GM12878 (cell line): Measurements from ENCODE around the gene FRG2C. TPM values are rescaled to one million over a fixed set of nuclear protein-coding genes. Genes with fewer than 3 reads are reported as not detected.
"Not testable (repeated sequence)": the region's sequence is repeated elsewhere in the genome, so short reads cannot be mapped to it uniquely, and the experiment has no call there.

Experiments
- ATAC-seq: fragments of 200-7000 bp; cut with Tn5 transposase; 3 replicates; pipeline ENCODE4 v1.9.1; 2020; ENCODE audit warnings: mild to moderate bottlenecking, moderate library complexity
- Bru-seq: library from RNA; stranded (reverse); fragments of 400-500 nt; gene quantifications from one replicate; lab custom pipeline; 2021; lab: Mats Ljungman, UMichigan
- BruChase-seq, 2 experiments: library from RNA; stranded (reverse); fragments of 400-500 nt; gene quantifications; one replicate each; lab custom pipeline; 2021; lab: Mats Ljungman, UMichigan
- BruUV-seq: library from RNA; stranded (reverse); fragments of 400-500 nt; replicated peaks from 2 replicates; lab custom pipeline; 2021; lab: Mats Ljungman, UMichigan
- CTCF ChIA-PET: fragments of 300-600 bp; sonication (Branson Sonifier 250); formaldehyde crosslinking; extraction: SDS; loops from one replicate; lab custom pipeline; 2021; ENCODE audit warnings: inconsistent platforms; lab: Yijun Ruan, JAX
- POLR2A ChIA-PET: fragments of 350-600 bp; formaldehyde crosslinking; extraction: SDS; loops from one replicate; lab custom pipeline; 2021; ENCODE audit warnings: inconsistent platforms; lab: Charles Lee
- RAD21 ChIA-PET: fragments of 300-600 bp; sonication (Branson Sonifier 250); formaldehyde crosslinking; loops from one replicate; lab custom pipeline; 2023; ENCODE audit warnings: antibody characterized with exemption; ENCODE audit not compliant: unreplicated experiment; lab: Charles Lee
- SMC1A ChIA-PET: fragments of 300-600 bp; sonication (Branson Sonifier 250); formaldehyde crosslinking; loops from one replicate; lab custom pipeline; 2023; ENCODE audit not compliant: unreplicated experiment, uncharacterized antibody; lab: Charles Lee
- DNase-seq: peaks from one replicate; pipeline ENCODE4 v3.0.0-alpha.2; 2011; ENCODE audit warnings: low read depth, low spot score
- FAIRE-seq: peaks from 3 replicates; lab custom pipeline; 2011; peaks lifted over from hg19 to GRCh38; lab: Jason Lieb, UNC
- H2AFZ ChIP-seq: 2 replicates; pipeline ENCODE4 v1.6.0; 2011; ENCODE audit warnings: low read depth, low read length, control low read depth; ENCODE audit not compliant: control insufficient read depth
- H3K27ac ChIP-seq: 2 replicates; pipeline ENCODE4 v1.5.1; 2011; ENCODE audit warnings: control low read depth; ENCODE audit not compliant: control insufficient read depth, insufficient read depth
- H3K27me3 ChIP-seq, 2 experiments: replicated peaks in 1 of 2; 2 replicates each; pipeline versions ENCODE4 v1.6.0 to v1.6.1; 2011; ENCODE audit warnings: low read length in 1 of 2; ENCODE audit not compliant: control insufficient read depth in 2 of 2, insufficient read depth in 2 of 2
- H3K36me3 ChIP-seq, 2 experiments: 2 replicates each; pipeline ENCODE4 v1.5.1; 2011; ENCODE audit warnings: low read length in 1 of 2; ENCODE audit not compliant: control insufficient read depth in 2 of 2, insufficient read depth in 2 of 2
- H3K4me1 ChIP-seq: 2 replicates; pipeline ENCODE4 v1.6.1; 2011; ENCODE audit warnings: mild to moderate bottlenecking, low read length, moderate library complexity, mixed read lengths; ENCODE audit not compliant: control insufficient read depth, insufficient read depth
- H3K4me2 ChIP-seq: 2 replicates; pipeline ENCODE4 v1.6.0; 2011; ENCODE audit warnings: control low read depth; ENCODE audit not compliant: control insufficient read depth, insufficient read depth
- H3K4me3 ChIP-seq: fragments of 200-600 bp; sonication (generic); 2 replicates; pipeline ENCODE4 v1.5.1; 2016
- H3K79me2 ChIP-seq: 2 replicates; pipeline ENCODE4 v1.6.0; 2011; ENCODE audit warnings: low read length; ENCODE audit not compliant: control insufficient read depth, insufficient read depth
- H3K9ac ChIP-seq: 2 replicates; pipeline ENCODE4 v1.8.0; 2011; ENCODE audit warnings: low read length, control low read depth, mixed read lengths; ENCODE audit not compliant: control insufficient read depth, insufficient read depth
- H3K9me3 ChIP-seq: replicated peaks from 3 replicates; pipeline ENCODE4 v1.5.1; 2011; ENCODE audit warnings: mild to moderate bottlenecking, low read length; ENCODE audit not compliant: control insufficient read depth, insufficient read depth
- H4K20me1 ChIP-seq: 2 replicates; pipeline ENCODE4 v1.6.0; 2011; ENCODE audit not compliant: control insufficient read depth, insufficient read depth
- WGBS: methylation state at CpG from one replicate; pipeline ENCODE4 v1.1.6; 2016; ENCODE audit warnings: low lambda C conversion rate; ENCODE audit not compliant: insufficient replicate concordance, insufficient coverage; ENCODE audit errors: missing lambda C conversion rate; 5-methylcytosine and 5-hydroxymethylcytosine counted together
- in situ Hi-C: fragments of 300-500 bp; cut with MboI; formaldehyde crosslinking; loops from 9 replicates; pipeline ENCODE4 v1.14.3; 2018; ENCODE audit warnings: mixed read lengths
- intact Hi-C: fragments of 100-400 bp; cut with micrococcal nuclease; formaldehyde crosslinking; loops from one replicate; pipeline ENCODE4 v1.14.2; 2022; ENCODE audit not compliant: unreplicated experiment
- long read RNA-seq, 2 experiments: library from polyadenylated mRNA; unstranded; transcript quantifications; one replicate each; pipeline ENCODE4 v2.0.0, GENCODE V29; 2019 to 2020
- polyA minus RNA-seq, 3 experiments: library from RNA; depleted of rRNA, polyadenylated mRNA; stranded (reverse); fragments of >200 nt; gene quantifications; 2 replicates each; pipeline ENCODE4 v1.2.3, GENCODE V29; 2011
- polyA plus RNA-seq, 11 experiments: library from polyadenylated mRNA; depleted of rRNA in 4 of 11; unstranded in 6 of 11; stranded (reverse) in 5 of 11; fragments of >200 nt; fragmentation: Nextera tagmentation in 4 of 11; fragmentation: Illumina TruSeq in 1 of 11; extraction: Ambion mirVana in 4 of 11; extraction: Trizol in 1 of 11; gene quantifications; 1 replicate in 1 of 11; 2 replicates in 10 of 11; pipeline versions ENCODE4 v1.2.1 to v1.2.3, GENCODE V29; 2011 to 2016; ENCODE audit warnings: inconsistent platforms in 2 of 11, missing spikeins in 2 of 11, low read depth in 1 of 11
- total RNA-seq, 4 experiments: library from RNA; depleted of rRNA in 3 of 4; stranded (reverse); fragments of >200 nt in 3 of 4; fragmentation: Illumina TruSeq in 1 of 4; extraction: Trizol in 1 of 4; gene quantifications; 2 replicates each; pipeline versions ENCODE4 v1.2.1 to v1.2.3, GENCODE V29; 2013 to 2021

FRG2C gene
- not detected in 2 replicates for total RNA-seq (2013; cell fraction: nucleolus; rRNA removed)
- not detected in 2 replicates for total RNA-seq (2014; rRNA removed)
- total RNA-seq (2014; rRNA removed; fragmentation: Illumina TruSeq; extraction: Trizol): not detected in 2 replicates
- not detected in 2 replicates for total RNA-seq (2021)
- not detected for polyA plus RNA-seq (2011; ENCODE audit: low read depth)
- 0.04 TPM in 1 of 2 replicates, not detected in the other for polyA plus RNA-seq (2011; rRNA removed)
- not detected in 2 replicates for polyA plus RNA-seq (2011; cell fraction: cytosol; rRNA removed)
- not detected in 2 replicates for polyA plus RNA-seq (2011; cell fraction: nucleus; rRNA removed)
- not detected in 2 replicates for polyA plus RNA-seq (2012)
- polyA plus RNA-seq (2014; fragmentation: Illumina TruSeq; extraction: Trizol): not detected in 2 replicates
- not detected for polyA plus RNA-seq (2014; fragmentation: Nextera tagmentation; extraction: Ambion mirVana)
- polyA plus RNA-seq (2014; rRNA removed): not detected in 2 replicates
- not detected for polyA plus RNA-seq (2016; fragmentation: Nextera tagmentation; extraction: Ambion mirVana)
- polyA minus RNA-seq (2011; rRNA and poly(A)+ RNA removed): not detected in 2 replicates
- polyA minus RNA-seq (2011; cell fraction: cytosol; rRNA and poly(A)+ RNA removed): not detected in 2 replicates
- not detected in 2 replicates for polyA minus RNA-seq (2011; cell fraction: nucleus; rRNA and poly(A)+ RNA removed)
- not detected for Bru-seq, nascent RNA
- BruChase-seq, experiment 1, labeled RNA remaining after a 6-hour chase: not detected
- BruChase-seq, experiment 2, labeled RNA remaining after a 2-hour chase: not detected
- long read RNA-seq, experiment 1: 0 reads
- long read RNA-seq, experiment 2: 0 reads

DNA sequence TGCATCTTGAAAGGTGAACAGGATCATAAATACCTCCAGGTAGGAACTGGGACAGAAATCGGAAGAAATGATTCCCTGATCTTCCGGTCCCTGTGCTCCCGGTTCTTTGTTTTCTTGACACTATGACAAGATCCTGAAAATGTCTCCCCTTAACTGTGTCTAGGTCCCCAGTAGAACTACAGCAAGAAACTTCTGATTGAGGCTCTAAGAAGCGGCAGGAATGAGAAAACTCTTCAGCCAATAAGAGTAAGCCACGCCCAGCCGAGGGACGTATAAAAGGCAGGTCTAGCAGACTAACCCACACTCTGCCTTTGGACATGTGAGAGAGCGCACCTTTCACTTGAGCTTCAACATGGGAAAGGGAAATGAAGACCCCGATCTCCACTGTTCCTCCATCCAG is at the start of gene FRG2C:
TSS of gene FRG2C (plus strand) at position 301 of the 400 bp plus-strand sequence. CDS start at position 353, 52 bp downstream.
- H4K20me1 ChIP-seq, H3K4me1 ChIP-seq, H3K4me2 ChIP-seq, H3K27ac ChIP-seq, CTCF ChIA-PET, FAIRE-seq, POLR2A ChIA-PET, H3K4me3 ChIP-seq, BruUV-seq, ATAC-seq, RAD21 ChIA-PET, SMC1A ChIA-PET, H3K9me3 ChIP-seq, in situ Hi-C loops, H3K79me2 ChIP-seq, H3K9ac ChIP-seq, intact Hi-C loops, H3K36me3 ChIP-seq, DNase-seq, H2AFZ ChIP-seq, H3K27me3 ChIP-seq: not testable (repeated sequence)
- WGBS: 39% methylated on average over 9 of the region's 9 CpGs

DNA sequence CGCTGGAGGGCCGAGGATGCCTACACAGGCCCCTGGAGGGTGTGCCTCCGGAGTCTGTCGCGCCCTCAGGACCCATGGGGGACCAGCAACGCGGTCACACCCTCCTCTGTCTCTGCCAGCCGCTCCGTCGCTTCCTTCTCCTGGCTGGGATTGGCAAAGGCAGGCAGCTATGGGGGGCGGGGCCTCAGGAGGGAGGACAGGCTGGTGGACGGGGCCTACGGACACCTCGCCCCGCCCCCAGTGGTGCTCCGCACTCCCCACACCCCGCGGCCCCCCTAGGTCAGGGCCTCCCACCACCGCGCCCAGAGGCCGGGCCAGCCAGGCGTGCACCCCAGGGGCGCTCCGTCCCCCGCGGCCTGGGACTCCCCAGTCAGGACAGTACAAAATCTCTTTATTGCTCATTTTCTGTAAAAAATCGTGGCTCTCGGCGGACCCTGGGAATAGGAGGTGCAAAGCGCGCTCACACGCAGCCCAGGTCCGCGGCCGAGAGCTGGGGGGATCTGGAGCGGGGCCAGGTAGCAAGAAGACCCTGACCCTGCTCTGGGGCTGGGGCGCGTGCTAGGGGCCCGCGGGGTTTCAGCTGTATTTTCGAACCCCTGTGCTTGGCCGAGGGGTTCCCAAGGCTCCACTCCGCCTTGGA is 45.3 kb upstream of the FRG2C start:
- H3K9me3 ChIP-seq, H3K4me2 ChIP-seq, ATAC-seq, H4K20me1 ChIP-seq, RAD21 ChIA-PET, H3K9ac ChIP-seq, H3K36me3 ChIP-seq, H3K27me3 ChIP-seq, SMC1A ChIA-PET, H3K4me3 ChIP-seq, H3K27ac ChIP-seq, H3K79me2 ChIP-seq, CTCF ChIA-PET, in situ Hi-C loops, H3K4me1 ChIP-seq, H2AFZ ChIP-seq, POLR2A ChIA-PET, intact Hi-C loops, DNase-seq, BruUV-seq, FAIRE-seq: not testable (repeated sequence)
- 37% methylated on average over 22 of the region's 43 CpGs for WGBS

DNA sequence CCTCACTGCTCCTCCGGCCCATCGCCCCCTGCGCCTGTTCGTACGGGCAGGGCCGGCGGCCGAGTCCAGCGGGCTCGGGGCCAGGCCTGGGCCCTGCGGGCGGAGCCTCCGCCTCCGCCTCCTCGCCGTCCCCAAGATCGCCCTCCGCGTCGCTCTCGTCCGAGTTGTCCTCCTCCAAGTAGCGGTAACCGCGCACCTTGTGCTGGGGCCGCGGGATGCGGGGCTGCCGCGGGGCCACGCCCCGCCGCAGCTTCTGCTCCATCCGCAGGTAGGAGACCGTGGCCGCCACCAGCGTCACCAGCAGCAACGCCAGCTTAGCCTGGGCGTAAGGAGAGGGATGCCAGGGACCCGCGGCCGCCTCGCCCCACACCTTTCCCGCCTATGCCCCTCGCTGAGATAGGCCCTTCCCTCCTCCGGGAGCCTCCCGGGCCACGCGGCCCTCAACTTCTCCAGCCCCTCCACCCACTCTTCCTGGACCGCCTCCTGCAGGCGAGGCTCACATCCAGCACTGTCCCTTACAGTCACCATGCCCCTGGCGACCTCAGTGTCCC is 44.6 kb upstream of the FRG2C start:
- 34% methylated on average over 41 of the region's 52 CpGs for WGBS
- H3K27ac ChIP-seq, H2AFZ ChIP-seq, H3K27me3 ChIP-seq, in situ Hi-C loops, SMC1A ChIA-PET, H3K9me3 ChIP-seq, CTCF ChIA-PET, H3K4me3 ChIP-seq, intact Hi-C loops, FAIRE-seq, POLR2A ChIA-PET, H4K20me1 ChIP-seq, H3K4me1 ChIP-seq, ATAC-seq, H3K9ac ChIP-seq, DNase-seq, H3K79me2 ChIP-seq, H3K36me3 ChIP-seq, RAD21 ChIA-PET, BruUV-seq, H3K4me2 ChIP-seq: not testable (repeated sequence)
